Hematopoietic multipotent progenitor cell treated with erythropoietin and hydrocortisone succinate and interleukin-3 and kit ligand, for 15 days (in vitro differentiated cells): ENCODE measurements around the gene CD248.
A peak's percentile ranks its signal among the peaks of the same experiment; 100 is the strongest.
"Not testable (repeated sequence)": the region's sequence is repeated elsewhere in the genome, so short reads cannot be mapped to it uniquely, and the experiment has no call there.

Experiments
- DNase-seq: peaks from one replicate; pipeline ENCODE4 v3.0.0-alpha.2; 2015; ENCODE audit warnings: low spot score

Gene CD248, protein sequence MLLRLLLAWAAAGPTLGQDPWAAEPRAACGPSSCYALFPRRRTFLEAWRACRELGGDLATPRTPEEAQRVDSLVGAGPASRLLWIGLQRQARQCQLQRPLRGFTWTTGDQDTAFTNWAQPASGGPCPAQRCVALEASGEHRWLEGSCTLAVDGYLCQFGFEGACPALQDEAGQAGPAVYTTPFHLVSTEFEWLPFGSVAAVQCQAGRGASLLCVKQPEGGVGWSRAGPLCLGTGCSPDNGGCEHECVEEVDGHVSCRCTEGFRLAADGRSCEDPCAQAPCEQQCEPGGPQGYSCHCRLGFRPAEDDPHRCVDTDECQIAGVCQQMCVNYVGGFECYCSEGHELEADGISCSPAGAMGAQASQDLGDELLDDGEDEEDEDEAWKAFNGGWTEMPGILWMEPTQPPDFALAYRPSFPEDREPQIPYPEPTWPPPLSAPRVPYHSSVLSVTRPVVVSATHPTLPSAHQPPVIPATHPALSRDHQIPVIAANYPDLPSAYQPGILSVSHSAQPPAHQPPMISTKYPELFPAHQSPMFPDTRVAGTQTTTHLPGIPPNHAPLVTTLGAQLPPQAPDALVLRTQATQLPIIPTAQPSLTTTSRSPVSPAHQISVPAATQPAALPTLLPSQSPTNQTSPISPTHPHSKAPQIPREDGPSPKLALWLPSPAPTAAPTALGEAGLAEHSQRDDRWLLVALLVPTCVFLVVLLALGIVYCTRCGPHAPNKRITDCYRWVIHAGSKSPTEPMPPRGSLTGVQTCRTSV

DNA sequence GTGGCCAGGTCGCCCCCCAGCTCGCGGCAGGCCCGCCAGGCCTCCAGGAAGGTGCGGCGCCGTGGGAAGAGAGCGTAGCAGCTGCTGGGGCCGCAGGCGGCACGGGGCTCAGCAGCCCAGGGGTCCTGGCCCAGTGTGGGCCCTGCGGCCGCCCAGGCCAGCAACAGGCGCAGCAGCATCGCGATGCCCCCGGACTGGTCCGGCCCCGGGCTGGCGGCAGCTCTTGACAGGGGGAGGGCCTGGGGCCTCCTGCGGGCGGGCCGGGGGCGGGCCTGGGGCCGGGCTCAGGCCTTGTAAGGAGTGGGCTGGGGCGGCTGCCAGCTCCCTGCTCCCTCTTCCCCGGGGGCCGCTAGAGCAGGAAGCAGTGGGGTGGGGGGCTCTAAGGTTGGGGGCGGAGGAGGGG lies at the start of gene CD248:
Gene CD248 (minus strand): TSS at position 196 of the 403 bp plus-strand sequence. CDS start 17 bp downstream, at position 179.
- no peak for DNase-seq

DNA sequence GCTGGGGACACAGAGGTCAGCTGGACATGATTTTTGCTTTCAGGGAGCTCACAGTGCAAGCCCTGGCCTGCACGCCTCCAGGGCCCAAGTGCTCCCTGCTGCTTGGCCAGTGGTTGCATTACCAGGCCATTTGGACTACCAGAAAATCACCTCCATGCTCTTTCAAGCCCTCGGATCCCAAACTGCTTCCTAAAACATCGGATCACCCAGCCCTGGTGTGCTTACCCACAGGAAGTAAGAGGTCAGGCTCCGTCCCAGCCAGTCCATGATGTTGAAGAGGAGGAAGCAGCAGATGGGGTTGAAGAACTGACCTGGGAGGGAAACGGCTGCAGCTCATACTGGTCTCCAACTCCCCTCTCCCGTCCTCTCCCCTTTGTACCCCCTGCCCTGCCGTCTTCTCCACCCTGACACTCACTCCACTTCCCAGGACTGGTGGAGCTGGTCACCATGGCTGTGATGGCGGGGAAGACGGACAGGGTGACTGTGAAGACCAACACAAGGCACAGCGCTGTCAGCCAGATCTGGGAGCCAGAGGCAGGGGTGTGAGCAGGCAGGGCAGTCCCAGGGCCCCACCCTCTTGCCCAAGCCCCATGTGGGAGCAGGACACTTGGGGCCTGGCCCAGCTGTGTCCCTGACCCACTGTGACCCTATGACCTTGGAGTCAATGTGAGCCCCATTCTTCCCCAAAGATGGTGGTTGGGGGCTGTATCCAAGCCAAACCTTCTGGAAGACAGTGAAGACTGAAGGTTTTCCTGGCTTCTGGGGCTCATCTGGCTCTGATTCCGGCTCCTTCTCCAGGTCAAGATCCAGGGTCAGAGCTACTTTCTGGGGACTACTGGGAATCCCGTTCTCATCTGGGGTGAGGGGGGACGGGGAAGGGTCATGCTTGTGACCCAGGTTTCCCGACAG lies 49.1 kb upstream of the CD248 start:
- no peak for DNase-seq

DNA sequence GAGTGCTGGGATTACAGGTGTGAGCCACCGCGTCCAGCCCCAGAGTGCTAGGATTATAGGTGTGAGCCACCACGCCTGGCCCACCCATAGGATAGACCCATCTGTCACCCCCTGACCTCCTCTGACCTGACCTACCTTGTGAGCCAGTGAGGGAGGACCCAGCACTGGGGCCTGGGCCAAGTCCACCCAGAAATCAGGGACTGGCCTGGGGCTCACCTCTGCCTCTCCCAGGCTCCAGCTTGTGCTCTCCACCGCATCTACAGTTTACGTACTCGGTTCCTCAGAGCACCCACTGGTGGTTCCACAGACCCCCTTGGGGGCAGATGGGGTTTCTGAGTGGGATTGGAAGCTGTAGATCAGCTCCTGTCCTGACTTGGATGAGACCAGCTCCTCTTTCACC lies 48.3 kb upstream of the CD248 start:
- no peak for DNase-seq

DNA sequence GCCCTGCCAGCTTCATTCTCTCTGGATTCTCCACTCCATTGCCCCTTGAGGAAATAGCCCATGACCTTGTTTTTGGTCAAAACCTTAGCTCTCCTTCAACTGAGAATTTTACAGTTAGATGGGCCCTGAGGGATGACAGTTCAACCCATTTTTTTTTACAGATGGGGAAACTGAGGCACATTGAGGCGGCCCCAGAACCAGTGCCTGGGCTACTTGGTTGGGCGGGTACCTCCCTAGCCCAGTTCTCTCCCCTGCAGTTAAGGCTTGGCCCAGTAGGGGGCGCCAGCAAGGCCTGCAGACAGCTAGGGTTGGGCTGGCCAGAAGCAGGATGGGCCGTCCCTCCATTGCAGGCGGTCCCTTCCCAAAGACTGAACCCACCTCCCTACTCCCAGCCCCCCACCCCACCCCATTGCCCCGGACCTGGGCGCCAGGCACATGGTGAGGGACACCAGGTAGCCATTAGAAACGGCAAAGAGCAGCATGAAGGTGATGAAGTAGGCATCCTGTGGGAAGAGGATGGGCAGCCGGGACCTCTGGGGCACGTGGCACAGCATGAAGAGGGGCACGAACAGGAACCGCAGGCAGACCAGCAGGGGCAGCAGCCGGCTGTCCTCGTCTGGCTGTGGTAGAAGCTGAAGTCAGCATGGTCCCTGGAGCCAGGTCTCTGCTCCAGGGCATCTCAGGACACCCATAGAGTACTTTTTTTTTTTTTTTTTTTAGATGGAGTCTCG lies 47.1 kb upstream of the CD248 start:
- peak; percentile 61 for DNase-seq

DNA sequence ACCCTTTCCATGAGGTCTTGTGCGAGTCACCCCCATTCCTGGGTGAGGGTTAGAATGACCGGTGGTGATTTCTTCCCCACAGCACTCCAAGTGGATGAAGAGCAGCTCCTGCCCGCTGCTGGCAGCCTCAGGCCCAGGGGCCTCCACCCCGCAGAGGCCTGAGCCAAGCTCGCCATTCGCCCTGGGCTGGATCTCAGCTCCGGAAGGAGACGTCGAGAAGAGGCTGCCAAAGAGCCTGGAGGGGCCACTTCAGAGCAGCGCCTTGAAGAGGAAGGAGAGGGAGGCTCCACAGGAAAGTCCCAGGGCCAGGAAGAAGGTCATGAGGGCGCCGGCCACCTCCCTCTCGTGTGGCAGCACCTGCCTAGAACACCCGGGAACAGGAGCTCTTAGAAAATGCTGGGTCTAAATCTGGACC lies 46.4 kb upstream of the CD248 start:
- DNase-seq, result no peak

DNA sequence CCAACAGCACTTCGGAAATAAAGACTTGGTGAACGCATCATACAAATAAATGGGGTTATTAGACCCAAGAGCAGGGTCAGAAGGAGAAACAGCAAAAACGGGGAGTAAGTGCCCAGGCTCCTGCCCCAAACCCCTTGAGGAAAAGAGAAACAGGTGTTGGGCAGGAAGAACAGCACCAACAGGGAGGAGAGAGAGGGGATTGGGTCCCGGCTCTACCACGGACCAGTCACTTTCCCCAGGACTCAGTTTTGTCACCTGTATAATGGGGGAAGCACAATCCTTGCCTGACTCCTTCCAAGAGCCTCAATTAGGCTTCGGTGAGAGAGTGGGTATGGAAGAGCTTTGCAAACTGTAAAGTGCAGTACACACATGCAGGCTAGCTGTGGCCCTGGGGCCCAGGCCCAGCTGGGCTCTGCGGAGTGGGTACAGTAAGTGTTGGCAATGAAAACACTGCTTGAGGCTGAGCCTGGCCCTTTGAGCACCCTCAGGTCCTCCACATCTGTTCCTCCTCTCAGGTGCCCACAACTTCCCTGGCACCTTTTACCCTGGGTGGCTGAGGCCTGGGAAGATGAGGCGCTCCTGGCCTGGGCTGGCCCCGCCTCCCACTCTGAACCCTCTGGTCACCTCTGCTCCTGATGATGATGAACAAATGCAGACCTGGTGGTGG lies 45.8 kb upstream of the CD248 start:
- DNase-seq, result no peak

DNA sequence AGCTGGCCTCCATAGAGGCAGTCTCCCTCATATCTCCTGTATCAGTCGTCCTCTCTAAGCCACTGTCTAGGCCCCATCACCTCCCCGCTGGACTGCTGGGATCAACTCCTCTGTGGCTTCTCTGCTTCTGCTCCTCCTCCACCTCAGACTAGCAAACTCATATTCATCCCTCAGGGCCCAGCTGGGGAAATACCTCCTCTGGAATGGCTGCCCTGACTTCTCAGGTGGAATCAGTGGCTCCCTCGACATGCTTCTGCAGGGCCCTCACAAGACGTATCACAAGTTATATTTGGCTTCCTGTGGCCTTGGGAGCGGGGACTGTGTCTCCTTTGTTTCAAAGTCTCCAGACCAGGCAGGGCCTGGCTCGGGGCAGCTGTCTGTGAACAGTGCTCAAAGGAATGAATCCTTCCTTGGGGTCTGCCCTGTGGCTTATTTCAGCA lies 44.7 kb upstream of the CD248 start:
- no peak for DNase-seq

DNA sequence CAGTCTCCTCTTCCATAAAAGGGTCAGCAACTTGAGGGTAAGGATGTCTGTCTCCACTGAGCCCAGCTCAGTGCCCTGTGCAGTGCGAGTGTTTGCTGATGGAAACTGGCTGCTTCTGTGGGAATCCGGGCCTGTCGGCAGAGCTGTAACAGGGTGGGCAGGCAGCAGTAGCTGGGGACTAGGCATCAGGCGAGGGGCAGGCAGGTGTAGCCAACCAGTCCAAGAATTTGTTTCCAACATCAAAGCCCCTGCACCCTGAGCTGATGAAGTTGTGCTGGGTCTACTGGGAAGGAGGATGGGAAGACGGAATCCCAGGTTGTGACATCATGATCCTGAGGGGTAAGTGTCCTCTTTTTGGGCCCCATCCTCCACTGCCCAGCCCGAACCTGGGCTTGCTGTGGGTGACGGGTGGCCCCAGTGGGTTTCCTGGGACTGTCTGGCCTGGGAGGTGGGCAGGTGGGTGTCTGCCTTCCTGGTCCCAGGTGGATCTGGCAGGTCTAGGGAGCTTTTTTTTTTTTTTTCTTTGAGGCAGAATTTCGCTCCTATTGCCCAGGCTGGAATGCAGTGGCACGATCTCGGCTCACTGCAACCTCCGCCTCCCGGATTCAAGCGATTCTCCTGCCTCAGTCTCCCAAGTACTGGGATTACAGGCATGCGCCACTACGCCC lies 43.7 kb upstream of the CD248 start:
- DNase-seq, result no peak

DNA sequence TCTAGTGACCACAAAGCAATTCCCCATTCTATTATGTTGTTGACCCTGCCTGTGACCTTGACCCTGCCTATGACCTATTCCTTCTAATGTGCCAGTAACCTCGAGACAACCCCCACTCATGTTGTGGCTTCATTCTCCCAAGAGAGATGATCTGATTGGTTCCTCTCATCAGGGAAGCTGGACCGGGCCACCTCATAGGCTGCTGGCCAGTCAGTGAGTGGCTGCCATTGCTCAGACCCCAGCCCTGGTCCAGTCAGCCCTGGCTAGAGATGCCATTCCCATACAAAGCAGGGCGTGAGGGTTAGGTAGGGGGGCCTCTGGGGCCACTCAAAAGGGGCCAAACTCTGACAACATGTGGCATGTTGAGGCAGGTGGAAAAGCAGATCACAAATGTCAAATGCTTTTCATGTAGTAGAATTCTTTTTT lies 42.8 kb upstream of the CD248 start:
- no peak for DNase-seq

DNA sequence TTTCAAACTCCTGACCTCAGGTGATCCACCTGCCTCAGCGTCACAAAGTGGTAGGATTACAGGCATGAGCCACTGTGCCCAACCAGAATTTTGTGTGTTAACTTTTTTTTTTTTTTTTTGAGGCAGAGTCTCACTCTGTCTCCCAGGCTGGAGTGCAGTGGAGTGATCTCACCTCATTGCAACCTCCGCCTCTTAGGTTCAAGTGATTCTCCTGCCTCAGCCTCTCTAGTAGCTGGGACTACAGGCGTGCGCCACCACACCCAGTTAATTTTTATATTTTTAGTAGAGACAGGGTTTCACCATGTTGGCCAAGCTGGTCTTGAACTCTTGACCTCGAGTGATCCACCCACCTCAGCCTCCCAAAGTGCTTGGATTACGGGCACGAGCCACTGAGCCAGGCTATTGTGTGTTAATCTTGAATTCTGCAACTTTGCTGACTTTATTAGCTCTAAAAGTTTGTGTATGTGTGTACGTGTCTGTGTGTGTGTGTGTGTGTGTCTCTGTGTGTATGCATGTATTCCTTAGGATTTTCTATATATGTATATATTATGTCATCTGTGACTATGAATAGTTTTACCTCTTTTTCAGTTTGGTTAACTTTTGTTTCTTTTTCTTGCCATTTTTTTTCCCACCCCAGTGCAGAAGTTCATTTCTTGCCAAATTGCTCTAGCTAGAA lies 33.9 kb upstream of the CD248 start:
- not testable (repeated sequence) for DNase-seq

DNA sequence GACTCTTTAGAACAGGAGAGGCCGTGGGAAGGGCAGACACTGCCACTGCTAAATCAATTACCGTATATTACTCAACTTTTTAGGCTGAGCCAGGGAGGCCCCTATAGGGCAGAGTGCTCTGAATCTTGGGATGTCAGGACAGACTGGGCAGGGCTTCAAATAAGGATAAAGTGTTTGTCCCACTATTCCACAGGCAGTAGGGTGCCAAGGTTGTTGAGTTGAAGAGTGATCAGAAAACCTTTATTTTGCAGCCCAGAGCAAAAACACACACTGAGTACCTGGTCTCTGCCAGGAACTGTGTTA lies 32.2 kb upstream of the CD248 start:
- DNase-seq, result no peak

DNA sequence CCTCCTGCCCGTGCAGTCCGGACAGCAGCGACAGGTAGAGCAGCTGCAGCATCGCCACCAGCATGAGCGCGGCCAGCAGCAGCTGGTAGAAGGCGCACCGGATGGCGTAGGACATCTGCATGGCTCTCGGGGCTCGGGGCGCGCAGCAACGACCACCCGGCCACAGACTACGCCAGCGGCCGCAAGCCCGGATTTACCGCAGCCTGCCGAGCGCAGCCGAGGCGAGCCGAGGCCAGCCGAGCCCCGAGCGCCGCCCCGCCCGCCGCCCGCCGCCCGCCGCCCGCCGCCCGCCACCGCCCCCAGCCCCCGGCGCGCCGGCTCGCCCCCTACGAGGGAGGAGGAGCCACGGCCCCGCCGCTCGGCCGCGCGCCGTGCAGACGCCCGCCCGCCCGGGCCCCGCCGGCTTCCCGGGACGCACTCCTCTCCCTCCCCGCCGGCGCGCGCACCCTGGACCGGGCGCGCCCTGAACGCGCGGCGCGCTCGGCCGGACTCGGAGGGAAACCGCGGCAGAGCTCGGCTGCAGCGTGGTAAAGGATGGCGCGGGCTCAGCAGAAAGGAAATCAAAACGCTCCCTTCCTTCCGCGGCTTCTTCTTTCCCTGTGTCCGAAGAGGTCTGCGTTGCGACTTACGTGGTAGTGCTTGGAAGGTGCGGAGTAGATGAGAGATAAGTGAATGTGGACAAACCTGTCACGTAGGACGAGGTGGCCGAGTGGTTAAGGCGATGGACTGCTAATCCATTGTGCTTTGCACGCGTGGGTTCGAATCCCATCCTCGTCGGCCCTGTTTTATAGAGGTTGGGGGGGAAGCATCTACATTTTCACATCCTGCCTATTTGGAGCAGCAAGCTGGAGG lies 30.8 kb upstream of the CD248 start, which contains the start of gene B4GAT1:
Gene B4GAT1 (minus strand): TSS at position 205 of the 852 bp plus-strand sequence. CDS start 84 bp downstream, at position 121.
- DNase-seq, result peak; percentile 38

DNA sequence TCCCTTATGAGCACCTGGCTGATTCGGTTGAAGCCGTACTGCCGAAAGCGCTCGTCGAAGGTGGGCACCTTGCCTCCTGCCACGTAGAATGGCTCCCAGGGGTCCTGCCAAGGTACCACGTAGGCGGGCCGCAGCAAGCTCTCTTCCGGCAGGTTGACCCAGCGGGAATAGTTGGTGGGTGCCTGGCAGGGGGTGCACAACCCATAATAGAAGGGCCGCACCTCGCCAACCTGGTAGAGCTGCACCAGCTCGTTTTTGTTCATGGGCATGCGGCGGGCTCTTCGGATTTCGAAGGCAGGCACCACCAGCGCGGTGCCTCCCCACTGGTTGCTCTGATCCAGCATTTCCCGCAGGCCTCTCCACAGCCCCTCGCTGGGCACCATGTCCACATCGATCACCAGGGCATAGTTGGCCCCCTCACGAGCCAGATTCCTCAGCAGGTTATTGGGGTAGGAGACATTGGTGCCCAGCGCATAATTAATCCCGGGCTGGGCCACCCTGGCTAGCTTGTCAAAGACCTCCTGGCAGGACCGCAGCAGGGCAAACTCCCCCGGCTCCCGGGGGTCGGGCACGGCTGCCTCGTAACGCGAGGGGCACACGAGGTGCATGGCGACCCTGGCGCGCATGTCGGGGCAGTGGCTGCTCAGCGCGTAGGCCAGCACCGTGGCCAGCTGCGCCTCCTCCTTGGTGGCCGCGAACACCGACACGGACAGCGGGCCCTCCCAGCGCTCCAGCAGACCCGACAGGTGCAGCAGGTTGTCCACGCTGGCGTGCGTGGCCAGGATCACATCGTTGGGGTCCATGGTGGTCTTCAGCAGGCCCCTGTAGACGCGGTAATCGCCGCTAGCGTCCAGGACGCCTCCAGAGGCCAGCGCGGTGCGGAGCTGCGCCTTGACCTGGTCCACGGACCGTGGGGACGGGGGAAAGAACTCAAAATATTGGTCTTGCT lies 29.9 kb upstream of the CD248 start:
- no peak for DNase-seq

DNA sequence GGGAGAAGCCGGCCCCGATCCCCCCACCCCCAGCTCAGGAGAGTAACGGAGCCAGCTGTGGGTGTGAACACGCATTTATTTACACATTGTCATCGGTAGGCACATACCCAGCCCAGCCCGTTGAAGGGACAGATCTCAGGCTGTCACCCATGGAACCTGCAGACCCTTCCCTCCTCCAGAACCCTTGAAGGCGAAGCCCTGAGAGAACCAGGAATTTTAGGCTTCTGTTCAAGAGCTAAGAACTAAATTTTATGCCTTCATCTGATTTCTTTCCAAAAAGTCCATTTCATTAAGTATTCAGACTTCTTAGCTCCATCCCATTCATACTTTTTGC lies 28.4 kb upstream of the CD248 start:
- DNase-seq, result no peak

DNA sequence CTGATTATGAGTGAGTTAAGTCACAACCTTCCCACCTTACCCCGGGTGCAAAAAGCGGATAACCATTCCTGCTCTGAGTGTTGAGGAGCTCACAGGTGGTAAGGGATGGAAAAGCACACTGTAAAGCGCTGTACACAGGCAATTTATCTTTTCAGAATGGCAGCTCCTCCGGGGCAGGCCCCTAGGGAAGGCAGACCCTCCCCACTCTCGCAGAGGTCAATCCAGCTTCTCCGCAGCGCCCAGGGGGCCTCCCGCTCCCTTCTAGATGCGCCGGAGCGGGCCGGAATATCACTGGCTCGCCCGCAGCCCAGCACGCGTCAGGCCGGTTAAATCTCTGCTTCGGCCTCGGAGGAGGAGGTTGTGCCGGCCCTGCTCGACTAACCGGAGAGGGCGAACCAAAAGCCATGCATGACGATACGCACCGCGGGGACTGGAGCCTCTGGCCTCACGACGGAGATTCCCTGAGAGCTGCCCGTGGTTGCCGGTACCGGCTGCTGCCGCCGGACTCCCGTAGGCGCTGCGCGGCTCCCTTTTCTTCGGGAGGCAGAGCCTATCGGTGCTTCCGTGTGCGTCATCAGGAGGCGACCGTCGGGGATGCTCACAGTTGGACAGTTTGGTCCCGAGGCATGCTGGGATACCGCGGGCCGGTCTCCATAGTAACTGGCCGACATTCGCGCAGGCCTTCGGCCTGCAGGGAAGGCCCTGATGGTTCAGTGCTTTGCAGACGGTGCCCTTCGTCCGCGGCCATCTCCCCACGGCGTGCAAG lies 27.9 kb upstream of the CD248 start, which contains the start of gene BRMS1:
Gene BRMS1 (minus strand): TSS at position 555 of the 766 bp plus-strand sequence. CDS start 2,870 bp downstream, outside the sequence.
- peak; percentile 97 for DNase-seq

DNA sequence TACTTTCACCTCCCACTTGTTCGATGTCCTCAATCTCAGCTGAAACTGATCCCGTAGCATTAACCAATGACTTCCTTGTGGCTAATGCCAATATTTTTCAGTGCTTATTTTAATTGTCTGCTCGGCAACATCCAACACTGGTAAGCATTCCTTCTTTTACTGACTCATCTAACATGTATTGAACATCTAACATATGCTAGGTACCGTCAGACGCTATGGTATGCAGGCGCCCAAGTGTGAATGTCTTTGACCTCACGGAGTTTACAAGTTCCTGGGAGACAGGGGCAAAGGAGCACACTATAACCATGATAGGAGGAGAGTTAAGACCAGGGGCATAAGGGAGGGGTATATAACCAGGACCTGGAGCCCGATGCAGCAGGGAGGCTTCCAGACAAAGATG lies 26.3 kb upstream of the CD248 start:
- no peak for DNase-seq
